ENCODE data around the gene LST1.

LST1 gene

DNA sequence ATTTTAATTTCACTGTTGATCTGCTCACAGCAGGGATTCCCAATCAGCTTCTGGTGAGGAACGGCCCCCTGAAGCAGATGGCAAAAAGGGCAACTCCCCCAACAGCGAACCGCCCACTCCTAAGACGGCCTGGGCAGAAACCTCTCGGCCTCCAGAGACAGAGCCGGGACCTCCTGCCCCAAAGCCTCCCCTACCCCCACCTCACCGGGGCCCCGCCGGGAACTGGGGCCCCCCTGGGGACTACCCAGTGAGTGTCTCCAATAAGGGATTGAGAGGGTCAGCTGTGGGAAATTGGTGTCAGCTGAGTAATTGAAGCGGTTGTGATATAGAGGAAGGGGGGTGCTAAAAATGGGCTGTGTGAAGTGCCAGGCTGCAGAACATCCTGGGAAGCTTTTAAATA is 40.9 kb downstream of the LST1 start:
- TF ChIP-seq, protein P1, sequence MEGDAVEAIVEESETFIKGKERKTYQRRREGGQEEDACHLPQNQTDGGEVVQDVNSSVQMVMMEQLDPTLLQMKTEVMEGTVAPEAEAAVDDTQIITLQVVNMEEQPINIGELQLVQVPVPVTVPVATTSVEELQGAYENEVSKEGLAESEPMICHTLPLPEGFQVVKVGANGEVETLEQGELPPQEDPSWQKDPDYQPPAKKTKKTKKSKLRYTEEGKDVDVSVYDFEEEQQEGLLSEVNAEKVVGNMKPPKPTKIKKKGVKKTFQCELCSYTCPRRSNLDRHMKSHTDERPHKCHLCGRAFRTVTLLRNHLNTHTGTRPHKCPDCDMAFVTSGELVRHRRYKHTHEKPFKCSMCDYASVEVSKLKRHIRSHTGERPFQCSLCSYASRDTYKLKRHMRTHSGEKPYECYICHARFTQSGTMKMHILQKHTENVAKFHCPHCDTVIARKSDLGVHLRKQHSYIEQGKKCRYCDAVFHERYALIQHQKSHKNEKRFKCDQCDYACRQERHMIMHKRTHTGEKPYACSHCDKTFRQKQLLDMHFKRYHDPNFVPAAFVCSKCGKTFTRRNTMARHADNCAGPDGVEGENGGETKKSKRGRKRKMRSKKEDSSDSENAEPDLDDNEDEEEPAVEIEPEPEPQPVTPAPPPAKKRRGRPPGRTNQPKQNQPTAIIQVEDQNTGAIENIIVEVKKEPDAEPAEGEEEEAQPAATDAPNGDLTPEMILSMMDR (IDR thresholded peaks at IDR 0.05; ENCODE audit: extremely low read depth, missing control alignments) = no peak
- no peak for DNase-seq (ENCODE audit: low spot score)

DNA sequence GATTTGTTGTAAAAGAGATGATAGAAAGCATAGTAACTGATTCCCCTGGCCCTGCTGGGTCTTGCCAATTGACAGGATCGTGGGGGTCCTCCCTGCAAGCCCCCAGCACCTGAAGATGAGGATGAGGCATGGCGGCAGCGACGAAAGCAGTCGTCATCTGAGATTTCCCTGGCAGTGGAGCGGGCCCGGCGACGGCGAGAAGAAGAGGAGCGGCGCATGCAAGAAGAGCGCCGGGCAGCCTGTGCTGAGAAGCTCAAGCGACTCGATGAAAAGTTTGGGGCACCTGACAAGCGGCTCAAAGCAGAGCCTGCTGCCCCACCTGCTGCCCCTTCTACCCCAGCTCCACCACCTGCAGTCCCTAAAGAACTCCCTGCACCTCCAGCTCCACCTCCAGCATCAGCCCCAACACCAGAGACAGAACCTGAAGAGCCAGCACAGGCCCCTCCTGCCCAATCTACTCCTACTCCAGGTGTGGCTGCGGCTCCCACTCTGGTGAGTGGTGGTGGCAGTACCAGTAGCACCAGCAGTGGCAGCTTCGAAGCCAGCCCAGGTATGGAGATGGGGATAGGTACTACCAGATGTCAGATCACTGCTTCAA is 41.7 kb downstream of the LST1 start:
- TF ChIP-seq, protein P1 (IDR thresholded peaks at IDR 0.05; ENCODE audit: extremely low read depth, missing control alignments) = no peak
- no peak for DNase-seq (ENCODE audit: low spot score)

DNA sequence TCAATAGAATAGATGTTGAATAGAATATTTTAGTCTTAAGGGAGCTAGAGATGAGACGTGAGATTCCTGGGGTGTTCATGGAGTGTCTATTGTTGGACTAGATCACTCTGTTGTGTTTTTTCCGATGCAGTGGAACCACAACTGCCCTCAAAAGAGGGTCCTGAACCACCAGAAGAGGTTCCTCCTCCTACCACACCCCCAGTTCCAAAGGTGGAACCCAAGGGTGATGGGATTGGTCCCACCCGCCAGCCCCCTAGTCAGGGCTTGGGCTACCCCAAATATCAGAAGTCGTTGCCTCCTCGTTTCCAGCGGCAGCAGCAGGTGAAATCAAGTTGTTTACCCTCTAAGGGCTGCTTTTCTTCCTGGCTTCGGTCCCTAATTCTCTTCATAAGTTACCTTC is 42.9 kb downstream of the LST1 start:
- TF ChIP-seq, protein P1 (IDR thresholded peaks at IDR 0.05; ENCODE audit: extremely low read depth, missing control alignments) = no peak
- DNase-seq (ENCODE audit: low spot score) = no peak

DNA sequence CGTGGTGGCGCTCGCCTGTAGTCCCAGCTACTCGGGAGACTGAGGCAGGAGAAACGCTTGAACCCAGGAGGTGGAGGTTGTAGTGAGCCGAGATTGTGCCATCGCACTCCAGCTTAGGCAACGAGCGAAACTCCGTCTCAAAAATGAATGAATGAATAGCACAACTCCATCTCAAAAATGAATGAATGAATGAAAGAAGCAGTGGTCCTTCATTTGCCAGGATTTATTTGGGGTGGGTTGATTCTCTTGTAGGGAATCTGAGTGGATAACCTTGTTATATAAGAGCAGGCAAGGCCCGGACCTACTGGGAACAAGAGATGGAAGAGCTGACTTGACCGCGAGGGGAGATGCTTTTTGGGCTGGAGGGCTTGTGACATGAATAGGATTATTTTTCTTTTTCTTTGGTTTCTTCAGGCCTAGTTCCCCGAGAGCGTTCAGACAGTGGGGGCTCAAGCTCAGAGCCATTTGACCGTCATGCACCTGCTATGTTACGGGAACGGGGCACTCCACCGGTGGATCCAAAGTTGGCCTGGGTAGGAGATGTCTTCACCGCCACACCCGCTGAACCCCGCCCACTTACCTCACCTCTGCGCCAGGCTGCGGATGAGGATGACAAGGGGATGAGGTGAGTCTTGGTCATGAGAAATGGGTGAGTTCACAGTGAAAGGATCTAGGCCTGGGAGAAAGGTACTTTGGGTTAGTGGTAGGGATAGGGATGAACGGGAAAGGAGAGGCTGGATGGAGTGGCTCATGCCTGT is 44.3 kb downstream of the LST1 start:
- TF ChIP-seq, protein P1 (IDR thresholded peaks at IDR 0.05; ENCODE audit: extremely low read depth, missing control alignments) = no peak
- DNase-seq (ENCODE audit: low spot score) = no peak

DNA sequence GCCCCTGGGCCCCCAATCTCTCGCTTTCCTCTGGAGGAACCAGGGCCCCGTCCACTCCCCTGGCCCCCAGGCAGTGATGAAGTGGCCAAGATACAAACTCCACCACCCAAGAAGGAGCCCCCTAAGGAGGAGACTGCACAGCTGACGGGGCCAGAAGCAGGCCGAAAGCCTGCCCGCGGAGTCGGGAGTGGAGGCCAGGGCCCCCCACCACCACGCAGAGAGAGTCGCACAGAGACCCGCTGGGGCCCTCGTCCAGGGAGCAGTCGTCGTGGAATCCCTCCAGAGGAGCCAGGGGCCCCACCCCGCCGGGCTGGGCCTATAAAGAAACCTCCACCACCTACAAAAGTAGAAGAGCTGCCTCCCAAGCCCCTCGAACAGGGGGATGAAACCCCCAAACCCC is 45.1 kb downstream of the LST1 start:
- DNase-seq (ENCODE audit: low spot score) = no peak
- TF ChIP-seq, protein P1 (IDR thresholded peaks at IDR 0.05; ENCODE audit: extremely low read depth, missing control alignments) = no peak

DNA sequence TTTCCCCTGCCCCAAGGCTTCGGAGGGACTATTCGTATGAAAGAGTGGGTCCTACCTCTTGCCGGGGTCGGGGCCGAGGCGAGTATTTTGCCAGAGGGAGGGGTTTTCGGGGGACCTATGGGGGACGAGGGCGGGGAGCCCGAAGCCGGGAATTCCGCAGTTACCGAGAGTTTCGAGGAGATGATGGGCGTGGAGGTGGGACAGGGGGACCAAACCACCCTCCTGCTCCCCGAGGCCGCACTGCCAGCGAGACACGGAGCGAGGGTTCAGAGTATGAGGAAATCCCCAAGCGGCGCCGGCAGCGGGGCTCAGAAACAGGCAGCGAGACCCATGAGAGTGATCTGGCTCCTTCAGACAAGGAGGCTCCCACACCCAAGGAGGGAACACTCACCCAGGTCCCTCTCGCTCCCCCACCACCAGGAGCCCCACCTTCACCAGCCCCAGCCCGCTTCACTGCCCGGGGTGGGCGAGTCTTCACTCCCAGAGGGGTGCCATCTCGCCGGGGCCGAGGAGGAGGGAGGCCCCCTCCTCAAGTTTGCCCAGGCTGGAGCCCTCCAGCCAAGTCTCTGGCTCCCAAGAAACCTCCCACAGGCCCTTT is 45.7 kb downstream of the LST1 start:
- DNase-seq (ENCODE audit: low spot score) = no peak
- TF ChIP-seq, protein P1 (IDR thresholded peaks at IDR 0.05; ENCODE audit: extremely low read depth, missing control alignments) = no peak

DNA sequence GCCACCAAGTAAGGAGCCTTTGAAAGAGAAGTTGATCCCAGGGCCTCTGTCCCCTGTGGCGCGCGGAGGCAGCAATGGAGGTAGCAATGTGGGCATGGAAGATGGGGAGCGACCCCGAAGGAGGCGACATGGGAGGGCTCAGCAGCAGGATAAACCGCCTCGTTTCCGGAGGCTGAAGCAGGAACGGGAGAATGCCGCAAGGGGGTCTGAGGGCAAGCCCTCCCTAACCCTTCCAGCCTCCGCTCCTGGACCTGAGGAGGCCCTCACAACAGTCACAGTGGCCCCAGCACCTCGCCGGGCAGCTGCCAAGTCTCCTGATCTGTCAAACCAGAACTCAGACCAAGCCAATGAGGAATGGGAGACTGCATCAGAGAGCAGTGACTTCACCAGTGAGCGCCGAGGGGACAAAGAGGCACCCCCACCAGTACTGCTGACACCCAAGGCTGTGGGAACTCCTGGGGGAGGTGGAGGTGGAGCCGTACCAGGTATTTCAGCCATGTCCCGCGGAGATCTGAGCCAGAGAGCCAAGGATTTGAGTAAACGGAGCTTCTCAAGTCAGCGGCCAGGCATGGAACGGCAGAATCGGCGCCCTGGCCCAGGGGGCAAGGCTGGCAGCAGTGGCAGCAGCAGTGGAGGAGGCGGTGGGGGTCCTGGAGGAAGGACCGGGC is 46.3 kb downstream of the LST1 start:
- TF ChIP-seq, protein P1 (IDR thresholded peaks at IDR 0.05; ENCODE audit: extremely low read depth, missing control alignments) = no peak
- no peak for DNase-seq (ENCODE audit: low spot score)
